ENCODE measurements around the gene PHLDB3.

DNA sequence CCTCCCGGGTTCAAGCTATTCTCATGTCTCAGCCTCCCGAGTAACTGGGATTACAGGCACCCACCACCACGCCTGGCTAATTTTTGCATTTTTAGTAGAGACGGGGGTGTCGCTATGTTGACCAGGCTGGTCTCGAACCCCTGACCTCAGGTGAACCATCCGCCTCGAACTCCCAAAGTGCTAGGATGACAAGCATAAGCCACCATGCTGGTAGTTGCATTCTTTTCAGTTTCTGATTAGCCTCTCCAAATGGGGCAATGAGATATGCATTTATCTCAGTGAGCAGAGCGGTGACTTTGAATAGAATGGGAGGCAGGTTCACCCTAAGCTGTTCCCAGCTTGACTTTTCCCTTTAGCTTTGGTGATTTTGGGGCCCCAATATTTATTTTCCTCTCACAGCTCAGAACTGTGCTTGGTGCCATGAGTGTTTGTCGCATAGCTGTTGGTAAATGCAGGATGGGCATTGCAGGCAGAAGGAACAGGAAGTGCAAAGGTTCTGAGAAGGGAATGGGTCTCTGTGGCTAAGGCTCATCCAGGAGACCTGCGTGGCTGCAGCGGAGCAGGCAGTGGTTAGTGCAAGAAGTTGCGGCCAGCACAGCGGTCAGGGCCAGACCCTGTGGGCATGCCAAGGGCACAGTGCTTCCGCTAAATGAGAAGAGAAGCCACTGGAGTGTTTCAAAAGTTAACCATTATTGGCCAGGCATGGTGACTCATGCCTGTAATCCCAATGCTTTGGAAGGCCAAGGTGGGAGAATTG is 59.8 kb downstream of the PHLDB3 start:
- no peak for TF ChIP-seq POLR2A (IDR thresholded peaks at IDR 0.05)
- no peak for TF ChIP-seq CTCF (IDR thresholded peaks at IDR 0.05)
- TF ChIP-seq EP300 (IDR thresholded peaks at IDR 0.05), result no peak
- no peak for TF ChIP-seq POLR2AphosphoS5 (IDR thresholded peaks at IDR 0.05)
